Upper lobe of left lung (tissue), 6 donors: Measurements from ENCODE around the gene GAPDH. TPM values are rescaled to one million over a fixed set of nuclear protein-coding genes. Genes with fewer than 3 reads are reported as not detected.

Experiments
- ATAC-seq, 2 donors: fragments of 200-7000 bp; cut with Tn5 transposase; one replicate each; pipeline ENCODE4 v1.9.1; 2022; ENCODE audit warnings: mild to moderate bottlenecking in 2 of 2, moderate library complexity in 2 of 2; ENCODE audit not compliant: low FRiP score in 2 of 2
- DNase-seq, 2 donors: peaks; one replicate each; pipeline ENCODE4 v3.0.0-alpha.2; 2019 to 2020
- H3K27ac ChIP-seq, 4 donors: fragments of 200-600 bp; sonication (generic); one replicate each; pipeline ENCODE4 v1.5.1; 2016 to 2019
- H3K27me3 ChIP-seq, 4 donors: fragments of 200-600 bp; sonication (generic); one replicate each; pipeline ENCODE4 v1.5.1; 2017 to 2019
- H3K36me3 ChIP-seq, 4 donors: fragments of 200-600 bp; sonication (generic); one replicate each; pipeline ENCODE4 v1.5.1; 2016 to 2019
- H3K4me1 ChIP-seq, 4 donors: fragments of 200-600 bp; sonication (generic); one replicate each; pipeline ENCODE4 v1.5.1; 2018 to 2019
- H3K4me3 ChIP-seq, 4 donors: fragments of 200-600 bp; sonication (generic); one replicate each; pipeline ENCODE4 v1.5.1; 2017 to 2019; ENCODE audit warnings: mild to moderate bottlenecking in 2 of 4, moderate library complexity in 1 of 4
- H3K9me3 ChIP-seq, 4 donors: fragments of 200-600 bp; sonication (generic); one replicate each; pipeline ENCODE4 v1.5.1; 2018 to 2019
- EP300 ChIP-seq, 4 donors: sonication (generic); formaldehyde crosslinking; IDR thresholded peaks; one replicate each; pipeline ENCODE4 v1.5.1; 2017; ENCODE audit warnings: antibody characterized with exemption in 4 of 4, control low read depth in 2 of 4
- POLR2A ChIP-seq, 4 donors: fragments of 450-650 bp; IDR thresholded peaks; one replicate each; pipeline ENCODE4 v1.5.1; 2016 to 2017; ENCODE audit warnings: antibody characterized with exemption in 4 of 4, mild to moderate bottlenecking in 2 of 4
- POLR2AphosphoS5 ChIP-seq, 2 donors: sonication (generic); formaldehyde crosslinking; IDR thresholded peaks; one replicate each; pipeline ENCODE4 v1.5.1; 2017; ENCODE audit warnings: antibody characterized with exemption in 2 of 2
- WGBS, 2 donors: methylation state at CpG; one replicate each; pipeline ENCODE4 v1.1.5; 2017 to 2018; 5-methylcytosine and 5-hydroxymethylcytosine counted together
- total RNA-seq, 6 donors: library from RNA; depleted of rRNA in 4 of 6; stranded (reverse); fragments of >200 nt in 4 of 6; gene quantifications; one replicate each; pipeline versions ENCODE4 v1.1.0 to v1.2.1, GENCODE V29; 2016 to 2021
- TF ChIP-seq, protein P1 (sequence below), 6 experiments: fragments of 450-650 bp in 4 of 6; fragments of 200-600 bp in 2 of 6; sonication (generic) in 2 of 6; IDR thresholded peaks; one replicate each; pipeline ENCODE4 v1.5.1; 2016 to 2019; ENCODE audit warnings: antibody characterized with exemption in 6 of 6
- donor health status: DM: no; HTN: no; CAD: no; lungs with moderate emphysema.
- donor health status: DM: no; HTN: yes; CAD: no; lungs with severe emphysema.

Gene GAPDH
- total RNA-seq, 6 donors from 2014 or later = 442 to 1,402 (median 931) TPM

DNA sequence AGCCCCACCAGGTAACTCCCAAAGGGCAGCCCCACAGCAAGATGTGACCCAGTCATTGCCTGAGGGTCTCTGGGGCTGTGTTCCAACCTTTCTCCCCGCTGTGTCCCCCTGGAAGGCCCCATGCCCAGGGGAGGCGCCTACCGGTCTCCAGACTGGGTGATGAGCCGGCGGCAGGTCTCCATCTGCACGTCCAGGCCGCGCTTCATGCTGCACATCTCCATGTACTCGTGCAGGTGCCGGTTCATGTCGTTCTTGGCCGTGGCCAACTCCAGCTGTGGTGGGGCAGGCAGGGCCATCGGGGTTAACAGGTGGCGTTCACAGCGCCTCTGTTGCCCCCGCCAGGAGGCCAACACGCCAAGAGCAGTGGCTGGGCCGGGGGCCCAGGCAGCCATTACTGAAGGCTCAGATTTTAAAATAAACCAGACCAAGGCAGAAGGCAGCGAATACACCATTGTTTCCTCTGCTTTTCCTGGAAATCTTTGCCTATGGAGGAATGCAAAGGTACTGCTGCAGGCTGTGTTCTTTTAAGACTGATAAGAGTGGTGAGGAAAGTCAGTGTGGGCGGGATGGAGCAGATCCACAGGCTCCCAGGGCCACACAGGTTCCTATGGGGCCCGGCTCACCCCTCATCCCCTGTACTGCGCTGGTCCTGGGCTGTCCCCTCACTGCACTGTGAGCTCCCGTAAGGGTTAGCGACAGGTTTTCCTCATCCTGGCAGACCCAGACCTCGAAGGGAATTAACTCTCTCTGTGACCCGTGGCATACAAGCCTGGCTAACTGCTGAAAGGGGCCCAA is 7.3 kb downstream of the GAPDH start:
- Histone ChIP-seq H3K4me1 (peaks cover 25 to 47% (median 40%) of the 10 kb centered on the region in 4 donors), H3K27ac (peak overlapping the region; percentile 67 to 79 (median 76)), H3K9me3 (no peaks in the 10 kb centered on the region), H3K27me3 (no peaks in the 10 kb centered on the region), H3K36me3 (peaks cover 7 to 56% (median 31%) of the 10 kb centered on the region in 4 donors), H3K4me3 (no peak overlapping the region)
- 90 to 94% methylated on average over 21 to 25 of the region's 26 CpGs for WGBS, 2 donors
- DNase-seq (peak in 1 of 2 donors; percentile 66), ATAC-seq (no peak)
- TF ChIP-seq EP300 (IDR thresholded peaks at IDR 0.05) (no peak), POLR2AphosphoS5 (IDR thresholded peaks at IDR 0.05) (no peak), POLR2A (IDR thresholded peaks at IDR 0.05) (no peak)
- TF ChIP-seq, protein P1, sequence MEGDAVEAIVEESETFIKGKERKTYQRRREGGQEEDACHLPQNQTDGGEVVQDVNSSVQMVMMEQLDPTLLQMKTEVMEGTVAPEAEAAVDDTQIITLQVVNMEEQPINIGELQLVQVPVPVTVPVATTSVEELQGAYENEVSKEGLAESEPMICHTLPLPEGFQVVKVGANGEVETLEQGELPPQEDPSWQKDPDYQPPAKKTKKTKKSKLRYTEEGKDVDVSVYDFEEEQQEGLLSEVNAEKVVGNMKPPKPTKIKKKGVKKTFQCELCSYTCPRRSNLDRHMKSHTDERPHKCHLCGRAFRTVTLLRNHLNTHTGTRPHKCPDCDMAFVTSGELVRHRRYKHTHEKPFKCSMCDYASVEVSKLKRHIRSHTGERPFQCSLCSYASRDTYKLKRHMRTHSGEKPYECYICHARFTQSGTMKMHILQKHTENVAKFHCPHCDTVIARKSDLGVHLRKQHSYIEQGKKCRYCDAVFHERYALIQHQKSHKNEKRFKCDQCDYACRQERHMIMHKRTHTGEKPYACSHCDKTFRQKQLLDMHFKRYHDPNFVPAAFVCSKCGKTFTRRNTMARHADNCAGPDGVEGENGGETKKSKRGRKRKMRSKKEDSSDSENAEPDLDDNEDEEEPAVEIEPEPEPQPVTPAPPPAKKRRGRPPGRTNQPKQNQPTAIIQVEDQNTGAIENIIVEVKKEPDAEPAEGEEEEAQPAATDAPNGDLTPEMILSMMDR (IDR thresholded peaks at IDR 0.05) = no peak

DNA sequence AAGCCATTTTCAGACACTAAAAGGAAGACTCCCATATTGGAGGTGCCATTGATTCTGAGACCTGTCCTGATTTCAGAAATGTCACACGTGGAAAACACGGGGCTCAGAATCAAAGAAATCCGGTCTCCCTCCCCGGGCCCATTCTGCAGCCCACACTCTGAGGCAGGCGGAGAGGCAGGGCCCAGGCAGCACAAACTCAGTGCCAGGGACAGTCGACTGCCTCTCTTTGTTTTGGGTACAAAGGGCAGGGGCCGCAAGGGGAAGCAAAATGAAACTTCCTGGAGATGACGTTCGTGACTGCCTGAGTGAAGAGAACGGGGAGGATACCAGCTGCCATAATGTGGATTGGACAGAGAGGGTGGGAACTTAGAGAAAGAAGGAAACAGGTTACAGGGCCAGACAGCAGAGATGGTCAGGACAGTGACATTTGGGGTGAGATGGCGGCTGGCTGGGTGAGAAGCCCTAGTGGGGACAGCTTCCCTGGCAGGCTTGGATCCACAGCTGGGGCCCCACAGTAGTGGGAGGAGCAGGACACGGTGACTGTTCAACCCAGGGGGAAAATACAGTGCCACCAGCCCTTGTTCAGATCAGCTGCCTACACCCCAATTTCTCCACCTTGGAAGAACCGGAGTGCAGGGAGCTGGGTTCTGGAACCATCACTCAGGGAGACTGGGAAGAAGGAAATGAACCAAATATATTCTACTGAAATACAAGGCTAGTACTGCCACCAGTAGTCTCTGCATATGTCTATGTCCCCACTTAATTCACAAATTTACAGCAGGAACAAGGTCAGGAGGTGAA is 8.1 kb downstream of the GAPDH start:
- Histone ChIP-seq H3K4me3 (no peak overlapping the region), H3K27me3 (no peaks in the 10 kb centered on the region), H3K27ac (peak overlapping the region in 3 of 4 donors; percentile 27 to 39 (median 33)), H3K36me3 (peaks cover 3 to 56% (median 27%) of the 10 kb centered on the region in 4 donors), H3K9me3 (no peaks in the 10 kb centered on the region), H3K4me1 (peaks cover 18 to 38% (median 31%) of the 10 kb centered on the region in 4 donors)
- ATAC-seq = no peak
- TF ChIP-seq, protein P1 (IDR thresholded peaks at IDR 0.05) = no peak
- TF ChIP-seq POLR2A (IDR thresholded peaks at IDR 0.05) (no peak), POLR2AphosphoS5 (IDR thresholded peaks at IDR 0.05) (no peak), EP300 (IDR thresholded peaks at IDR 0.05) (no peak)
- no peak for DNase-seq
- 76 to 78% methylated on average over 13 of the region's 13 CpGs for WGBS, 2 donors

DNA sequence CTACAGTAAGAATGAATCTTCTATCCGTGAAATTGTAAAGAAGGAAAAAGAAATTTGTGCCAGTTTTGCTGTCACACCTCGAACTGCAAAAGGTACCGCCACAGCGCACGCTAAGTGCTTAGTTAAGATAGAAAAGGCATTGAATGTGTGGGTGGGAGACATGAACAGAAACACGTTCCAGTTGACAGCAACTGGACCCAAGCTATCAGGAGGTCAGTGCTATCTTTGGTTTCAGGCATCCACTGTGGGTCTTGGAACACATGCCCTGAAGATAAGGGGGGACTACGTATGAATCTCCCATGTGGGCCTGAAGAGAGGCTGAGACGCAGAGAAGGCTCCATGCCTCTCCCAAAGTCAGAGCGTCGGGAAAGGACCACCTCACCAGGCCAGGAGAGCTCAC is 11.7 kb downstream of the GAPDH start:
- ATAC-seq = no peak
- peaks cover 0 to 59% (median 29%) of the 10 kb centered on the region in 4 donors for H3K36me3 ChIP-seq

DNA sequence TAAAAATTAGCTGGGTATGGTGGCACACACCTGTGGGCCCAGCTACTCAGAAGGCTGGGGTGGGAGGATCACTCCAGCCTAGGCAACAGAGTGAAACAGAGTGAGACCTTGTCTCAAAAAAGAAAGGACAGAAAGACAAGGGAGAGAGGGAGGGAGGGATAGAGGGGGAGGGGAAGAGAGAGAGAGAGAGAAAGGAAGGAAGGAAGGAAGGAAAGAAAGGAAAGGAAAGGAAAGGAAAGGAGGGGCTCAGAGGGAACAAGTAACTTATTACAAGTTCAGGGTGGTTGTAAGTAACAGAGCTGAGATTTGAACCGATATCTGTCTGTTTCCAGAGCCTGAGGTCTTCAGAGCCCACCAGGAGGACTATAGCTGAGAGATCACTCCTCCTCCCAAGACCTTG is 13.2 kb downstream of the GAPDH start:
- no peak for ATAC-seq

More for the DNA sequence above, 11.7 kb downstream of the GAPDH start:
- no peak overlapping the region for H3K27ac ChIP-seq
- no peak for TF ChIP-seq POLR2A (IDR thresholded peaks at IDR 0.05)
- no peak for TF ChIP-seq EP300 (IDR thresholded peaks at IDR 0.05)
- TF ChIP-seq POLR2AphosphoS5 (IDR thresholded peaks at IDR 0.05) = no peak
- TF ChIP-seq, protein P1 (IDR thresholded peaks at IDR 0.05) = no peak
- H3K4me1 ChIP-seq = peaks cover 12 to 40% (median 21%) of the 10 kb centered on the region in 4 donors
- no peak overlapping the region for H3K4me3 ChIP-seq
- 93 to 95% methylated on average over 9 to 10 of the region's 10 CpGs for WGBS, 2 donors
- H3K27me3 ChIP-seq = no peaks in the 10 kb centered on the region
- no peak for DNase-seq
- no peaks in the 10 kb centered on the region for H3K9me3 ChIP-seq

More for the DNA sequence above, 13.2 kb downstream of the GAPDH start:
- Histone ChIP-seq H3K27me3 (no peaks in the 10 kb centered on the region), H3K36me3 (peaks cover 0 to 60% (median 29%) of the 10 kb centered on the region in 4 donors), H3K9me3 (no peaks in the 10 kb centered on the region), H3K4me3 (no peak overlapping the region), H3K27ac (no peak overlapping the region), H3K4me1 (peaks cover 25 to 41% (median 33%) of the 10 kb centered on the region in 4 donors)
- no peak for DNase-seq
- no peak for TF ChIP-seq POLR2AphosphoS5 (IDR thresholded peaks at IDR 0.05)
- TF ChIP-seq, protein P1 (IDR thresholded peaks at IDR 0.05) = no peak
- TF ChIP-seq POLR2A (IDR thresholded peaks at IDR 0.05) = no peak
- TF ChIP-seq EP300 (IDR thresholded peaks at IDR 0.05) = no peak
- WGBS, 2 donors = 79 to 100% methylated on average over 1 of the region's 1 CpG
